Lower lobe of right lung (tissue), 2 donors: ENCODE results near the gene MYO1F. TPM values are rescaled to one million over a fixed set of nuclear protein-coding genes. Genes with fewer than 3 reads are reported as not detected.
A peak's percentile ranks its signal among the peaks of the same experiment; 100 is the strongest.

ENCODE experiments used
- ATAC-seq, 2 donors: fragments of 200-7000 bp; cut with Tn5 transposase; one replicate each; pipeline ENCODE4 v1.9.1; 2020 to 2022; ENCODE audit warnings: mild to moderate bottlenecking in 2 of 2, moderate library complexity in 2 of 2
- DNase-seq: peaks from one replicate; pipeline ENCODE4 v3.0.0-alpha.2; 2020
- H3K27ac ChIP-seq: fragments of 200-600 bp; one replicate; pipeline ENCODE4 v1.8.0; 2022
- H3K27me3 ChIP-seq: fragments of 200-600 bp; one replicate; pipeline ENCODE4 v1.8.0; 2022; ENCODE audit warnings: low read depth
- H3K36me3 ChIP-seq: fragments of 200-600 bp; one replicate; pipeline ENCODE4 v1.8.0; 2022; ENCODE audit warnings: mild to moderate bottlenecking
- H3K4me1 ChIP-seq: fragments of 200-600 bp; one replicate; pipeline ENCODE4 v1.8.0; 2022
- H3K4me3 ChIP-seq: fragments of 200-600 bp; one replicate; pipeline ENCODE4 v1.8.0; 2022; ENCODE audit warnings: mild to moderate bottlenecking
- H3K9me3 ChIP-seq: fragments of 200-600 bp; one replicate; pipeline ENCODE4 v1.8.0; 2022
- intact Hi-C: fragments of 100-400 bp; cut with DNase I; formaldehyde crosslinking; loops from one replicate; pipeline ENCODE4 v1.11.0; 2022
- total RNA-seq: library from RNA; stranded (reverse); fragmentation: NEBNext Ultra II Directional; extraction: Animal tissue kit (Norgen Biotek cat#: 25700); gene quantifications from one replicate; pipeline ENCODE4 v1.2.1, GENCODE V29; 2021
- TF ChIP-seq, protein P1 (sequence below): fragments of 200-600 bp; IDR thresholded peaks from one replicate; pipeline ENCODE4 v1.8.0; 2022; ENCODE audit warnings: antibody characterized with exemption, mild to moderate bottlenecking
- donor health status: DM: no; HTN: yes; CAD: no; lungs with severe emphysema.

The MYO1F gene
- total RNA-seq, 1 donor from 2014 or later: 162 TPM

DNA sequence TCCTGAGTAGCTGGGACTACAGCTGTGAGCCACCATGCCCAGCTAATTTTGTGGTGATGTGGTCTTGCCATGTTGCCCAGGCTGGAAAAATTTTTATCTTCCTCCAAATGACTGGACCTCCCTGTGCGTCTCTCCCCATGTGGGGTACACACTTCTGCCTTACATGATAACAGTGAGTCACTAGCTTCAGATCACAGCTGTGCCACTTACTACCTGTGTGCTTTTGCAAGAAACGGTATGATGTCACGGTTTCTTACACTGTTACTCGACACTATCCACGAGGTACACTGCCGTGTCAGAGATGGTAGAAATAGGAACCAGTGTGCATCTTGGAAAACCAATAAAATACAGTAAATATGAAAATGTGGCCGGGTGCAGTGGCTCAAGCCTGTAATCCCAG lies 45.8 kb downstream of the MYO1F start:
- no peaks in the 10 kb centered on the region for H3K9me3 ChIP-seq
- ATAC-seq: no peak
- H3K4me1 ChIP-seq: peaks cover 6% of the 10 kb centered on the region
- intact Hi-C loops: no loop called here
- TF ChIP-seq, protein P1, sequence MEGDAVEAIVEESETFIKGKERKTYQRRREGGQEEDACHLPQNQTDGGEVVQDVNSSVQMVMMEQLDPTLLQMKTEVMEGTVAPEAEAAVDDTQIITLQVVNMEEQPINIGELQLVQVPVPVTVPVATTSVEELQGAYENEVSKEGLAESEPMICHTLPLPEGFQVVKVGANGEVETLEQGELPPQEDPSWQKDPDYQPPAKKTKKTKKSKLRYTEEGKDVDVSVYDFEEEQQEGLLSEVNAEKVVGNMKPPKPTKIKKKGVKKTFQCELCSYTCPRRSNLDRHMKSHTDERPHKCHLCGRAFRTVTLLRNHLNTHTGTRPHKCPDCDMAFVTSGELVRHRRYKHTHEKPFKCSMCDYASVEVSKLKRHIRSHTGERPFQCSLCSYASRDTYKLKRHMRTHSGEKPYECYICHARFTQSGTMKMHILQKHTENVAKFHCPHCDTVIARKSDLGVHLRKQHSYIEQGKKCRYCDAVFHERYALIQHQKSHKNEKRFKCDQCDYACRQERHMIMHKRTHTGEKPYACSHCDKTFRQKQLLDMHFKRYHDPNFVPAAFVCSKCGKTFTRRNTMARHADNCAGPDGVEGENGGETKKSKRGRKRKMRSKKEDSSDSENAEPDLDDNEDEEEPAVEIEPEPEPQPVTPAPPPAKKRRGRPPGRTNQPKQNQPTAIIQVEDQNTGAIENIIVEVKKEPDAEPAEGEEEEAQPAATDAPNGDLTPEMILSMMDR: no peak
- DNase-seq: no peak
- no peaks in the 10 kb centered on the region for H3K27me3 ChIP-seq
- peaks cover 53% of the 10 kb centered on the region for H3K36me3 ChIP-seq
- no peak overlapping the region for H3K4me3 ChIP-seq
- no peak overlapping the region for H3K27ac ChIP-seq

DNA sequence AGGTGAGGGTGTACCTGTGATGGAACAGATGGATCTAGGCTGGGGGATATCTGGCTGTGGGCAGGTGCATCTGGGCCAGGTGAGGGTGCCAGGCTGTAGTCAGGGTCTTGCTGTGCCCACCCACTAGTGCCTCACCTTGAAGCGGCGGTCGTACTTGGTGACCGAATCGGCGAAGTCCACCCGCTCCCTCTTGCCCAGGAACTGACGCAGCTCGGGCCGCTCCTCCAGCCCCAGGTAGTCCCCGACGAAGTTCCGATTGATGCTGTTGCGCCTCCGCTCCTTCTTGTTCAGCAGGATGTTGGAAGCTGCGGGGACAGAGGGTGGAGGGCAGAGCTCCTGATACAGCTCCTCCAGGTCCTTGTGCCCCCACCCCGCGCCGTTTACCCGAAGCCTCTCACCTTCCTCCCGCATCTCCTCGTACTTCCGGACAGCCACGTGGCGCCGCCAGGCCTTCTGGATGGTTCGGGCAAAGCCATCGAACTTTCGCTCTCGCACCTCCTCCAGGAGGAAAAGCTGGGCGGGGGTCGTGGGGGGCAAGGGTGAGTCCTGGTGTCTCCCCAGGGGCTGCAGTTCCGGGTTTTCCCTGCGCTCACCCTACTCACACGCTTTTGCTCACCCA lies 47.1 kb downstream of the MYO1F start:
- TF ChIP-seq, protein P1: no peak
- Histone ChIP-seq H3K36me3 (peaks cover 52% of the 10 kb centered on the region), H3K4me1 (peaks cover 7% of the 10 kb centered on the region), H3K27ac (no peak overlapping the region), H3K27me3 (no peaks in the 10 kb centered on the region), H3K9me3 (no peaks in the 10 kb centered on the region), H3K4me3 (no peak overlapping the region)
- DNase-seq (no peak), ATAC-seq (no peak)
- intact Hi-C loops: no loop called here

GRCh38 chr19:8529369-8530006 lies 47.8 kb downstream of the MYO1F start:
- intact Hi-C loops: no loop called here
- H3K36me3 ChIP-seq: peaks cover 59% of the 10 kb centered on the region
- no peak overlapping the region for H3K4me3 ChIP-seq
- ATAC-seq (no peak), DNase-seq (no peak)
- H3K27me3 ChIP-seq: no peaks in the 10 kb centered on the region
- H3K4me1 ChIP-seq: peaks cover 11% of the 10 kb centered on the region
- no peak overlapping the region for H3K27ac ChIP-seq
- TF ChIP-seq, protein P1: no peak
- H3K9me3 ChIP-seq: no peaks in the 10 kb centered on the region

DNA sequence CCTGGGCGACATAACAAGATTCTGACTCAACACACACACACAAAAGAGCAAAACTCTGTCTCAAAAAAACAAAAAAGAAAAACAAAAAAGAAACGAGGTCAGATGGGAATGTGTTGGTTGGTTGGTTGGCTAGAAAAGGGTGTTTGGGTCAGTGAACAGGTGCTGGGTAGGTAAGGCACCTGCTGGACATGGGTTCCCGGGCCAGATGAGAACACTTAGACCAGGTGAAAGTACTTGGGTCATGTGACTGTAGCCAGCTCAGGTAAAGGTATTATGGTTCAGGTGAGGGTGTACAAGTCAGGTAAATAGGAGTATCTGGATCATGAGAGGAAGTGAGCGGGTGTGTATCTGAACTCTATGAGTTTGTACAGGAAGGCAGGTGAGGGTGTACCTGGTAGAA lies 48.7 kb downstream of the MYO1F start:
- Histone ChIP-seq H3K4me3 (no peak overlapping the region), H3K36me3 (peaks cover 61% of the 10 kb centered on the region), H3K27ac (no peak overlapping the region), H3K9me3 (no peaks in the 10 kb centered on the region), H3K27me3 (no peaks in the 10 kb centered on the region), H3K4me1 (peaks cover 11% of the 10 kb centered on the region)
- TF ChIP-seq, protein P1: no peak
- ATAC-seq: no peak
- DNase-seq: no peak
- intact Hi-C loops: no loop called here

GRCh38 chr19:8526345-8527091 lies 50.7 kb downstream of the MYO1F start:
- ATAC-seq (peak; percentile 87 to 89), DNase-seq (peak; percentile 89)
- no peaks in the 10 kb centered on the region for H3K27me3 ChIP-seq
- TF ChIP-seq, protein P1: no peak
- intact Hi-C loops: no loop called here
- H3K4me3 ChIP-seq: peak overlapping the region; percentile 63
- H3K4me1 ChIP-seq: peaks cover 11% of the 10 kb centered on the region
- H3K27ac ChIP-seq: peak overlapping the region; percentile 87
- H3K36me3 ChIP-seq: peaks cover 69% of the 10 kb centered on the region
- no peaks in the 10 kb centered on the region for H3K9me3 ChIP-seq
